Raji (cell line): ENCODE results near the gene SLC36A2.

ENCODE experiments used
- POLR2A ChIP-seq: IDR thresholded peaks from 2 replicates; pipeline ENCODE4 v1.6.1; 2011; ENCODE audit warnings: low read depth, low read length, control low read depth; ENCODE audit not compliant: insufficient read depth

The SLC36A2 gene

DNA sequence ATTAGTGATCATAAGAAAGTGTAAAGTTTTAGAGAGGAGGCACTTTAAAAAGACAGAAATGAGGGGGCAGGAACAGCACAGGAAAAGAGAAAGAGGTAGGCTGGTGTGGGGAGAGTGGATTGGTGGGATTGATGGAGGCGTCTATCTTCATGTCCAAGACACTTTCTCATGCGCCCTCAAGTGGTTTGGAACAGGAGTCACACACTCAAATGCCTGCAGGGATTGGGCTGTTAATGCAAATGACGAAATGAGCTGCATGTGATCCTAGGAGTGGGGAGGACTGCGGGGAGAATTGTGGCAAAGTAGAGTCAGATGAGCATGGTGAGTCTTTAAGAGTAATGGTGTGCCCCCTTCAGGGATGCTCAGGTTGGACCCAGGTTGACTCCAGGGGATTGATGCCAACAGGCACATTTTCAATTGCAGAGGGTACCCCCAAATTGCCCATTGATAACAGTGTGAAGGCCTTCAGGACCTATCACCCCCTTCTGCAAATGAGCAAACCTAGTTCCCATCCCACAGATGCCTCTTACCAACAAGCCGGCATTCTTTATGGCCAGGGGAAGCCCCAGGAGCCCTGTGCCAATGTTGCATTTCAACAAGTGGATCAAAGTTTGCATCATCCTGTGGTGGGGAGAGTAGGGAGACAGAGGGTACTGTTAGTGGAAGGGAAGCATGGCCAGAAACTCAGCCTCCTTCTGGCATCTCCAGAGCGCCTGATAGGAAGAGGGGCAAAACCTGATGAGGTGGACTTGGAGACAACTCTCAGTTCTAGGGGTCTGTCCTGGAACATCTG, 49.1 kb downstream of the SLC36A2 start:
- no peak for TF ChIP-seq POLR2A

DNA sequence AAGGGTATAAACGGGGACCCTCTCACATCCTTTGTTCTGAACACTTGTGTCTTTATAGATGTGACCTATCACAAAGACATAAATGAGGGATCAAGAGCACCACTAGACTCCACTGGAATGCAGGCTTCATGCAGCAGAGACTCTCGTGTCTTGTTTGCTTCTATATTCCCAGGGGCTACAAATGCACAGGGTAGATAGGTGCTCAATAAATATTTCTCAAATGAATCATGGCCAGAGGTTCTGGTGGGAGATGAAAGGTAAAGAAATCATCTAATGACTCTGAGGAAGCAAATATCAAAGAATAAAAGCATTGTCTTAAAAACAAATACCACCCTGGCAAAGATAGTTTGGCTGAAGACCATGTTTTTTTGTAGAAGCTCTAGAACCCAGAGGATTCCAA, 50.4 kb downstream of the SLC36A2 start:
- no peak for TF ChIP-seq POLR2A

DNA sequence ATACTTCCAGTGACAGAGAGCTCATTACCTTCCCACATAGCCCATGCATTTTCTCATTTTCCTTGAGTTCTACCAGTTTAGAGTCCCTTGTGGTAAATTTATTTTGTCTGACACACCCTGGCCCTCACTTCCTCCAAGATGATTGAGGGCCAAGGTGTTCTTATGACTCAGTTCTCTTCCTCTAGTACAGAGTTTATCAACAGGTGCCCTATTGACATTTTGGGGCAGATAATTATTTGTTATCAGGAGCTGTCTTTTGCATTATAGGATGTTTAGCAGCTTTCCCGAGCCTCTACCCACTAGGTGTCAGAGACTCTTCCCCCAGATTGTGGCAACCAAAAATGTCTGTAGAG, 50.9 kb downstream of the SLC36A2 start:
- TF ChIP-seq POLR2A: no peak

DNA sequence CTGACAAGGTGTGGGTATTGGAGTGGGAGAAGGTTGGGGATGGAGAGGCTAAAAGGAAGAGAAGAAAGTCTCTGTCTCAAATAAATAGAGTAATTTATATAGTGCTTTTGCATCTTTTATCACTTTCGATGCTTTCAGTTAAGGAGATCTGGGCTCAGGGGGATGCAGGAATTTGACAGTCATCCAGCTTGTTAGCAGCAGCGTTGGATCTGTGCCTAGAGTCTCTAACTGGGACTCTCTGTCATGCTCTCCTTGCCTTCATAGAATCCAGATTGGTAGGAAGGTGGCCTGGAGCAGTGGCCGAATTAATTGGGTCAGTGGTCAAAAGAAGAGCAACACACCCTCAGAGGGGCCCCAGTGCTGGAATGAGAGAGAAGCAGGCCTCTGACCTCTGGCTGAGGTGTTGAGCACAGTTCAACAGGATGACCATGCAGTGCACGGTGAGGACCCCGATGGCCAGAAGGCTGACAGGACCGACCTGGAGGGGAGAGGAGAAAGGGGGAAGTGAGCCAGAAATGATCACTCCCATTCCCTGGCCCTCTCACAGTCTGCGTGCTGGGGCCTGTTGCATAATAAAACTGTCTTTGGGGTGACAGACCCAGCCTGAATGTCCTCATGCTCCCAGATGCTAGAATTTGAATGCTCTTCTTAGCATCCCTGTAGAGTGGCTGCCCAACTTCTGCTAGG, 51.4 kb downstream of the SLC36A2 start:
- TF ChIP-seq POLR2A: no peak

DNA sequence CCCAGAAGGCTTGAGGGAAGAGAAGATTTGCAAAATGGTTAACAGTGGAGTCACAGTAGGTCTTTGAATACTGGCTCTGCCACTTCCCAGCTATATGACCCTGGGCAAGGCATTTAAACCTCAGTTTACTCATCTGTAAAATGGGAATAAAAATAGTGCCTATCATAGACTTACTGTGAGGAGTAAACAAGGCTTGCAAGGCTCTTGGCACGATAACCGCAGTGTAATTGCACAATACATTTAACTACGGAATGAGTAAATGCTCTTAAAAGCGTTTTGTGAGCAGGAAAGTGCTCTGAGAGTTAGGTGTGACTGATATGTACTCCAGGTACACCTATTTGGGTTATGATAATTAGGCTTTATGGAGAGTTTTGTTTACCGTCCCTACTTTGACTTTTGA, 52.2 kb downstream of the SLC36A2 start:
- TF ChIP-seq POLR2A: no peak

DNA sequence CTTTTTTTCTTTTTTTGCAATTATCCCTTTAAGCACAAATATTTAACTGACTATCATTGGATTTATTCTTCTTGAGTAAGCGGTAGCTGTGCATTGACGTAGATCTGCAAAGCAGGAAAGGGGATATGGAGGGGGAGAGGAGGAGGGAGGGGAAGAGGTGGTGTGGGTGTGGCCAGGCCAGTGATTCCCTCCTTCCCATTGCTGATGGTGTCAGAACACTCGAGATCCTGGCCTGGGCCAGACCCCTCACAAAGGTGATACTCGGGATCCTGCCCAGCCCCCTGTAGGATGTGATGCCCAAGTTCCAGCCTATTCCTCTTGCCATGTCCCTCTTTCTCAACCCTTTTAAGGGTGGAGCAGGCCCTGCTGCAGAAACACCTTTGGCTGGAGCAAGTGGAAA, 53.7 kb downstream of the SLC36A2 start:
- TF ChIP-seq POLR2A: no peak

DNA sequence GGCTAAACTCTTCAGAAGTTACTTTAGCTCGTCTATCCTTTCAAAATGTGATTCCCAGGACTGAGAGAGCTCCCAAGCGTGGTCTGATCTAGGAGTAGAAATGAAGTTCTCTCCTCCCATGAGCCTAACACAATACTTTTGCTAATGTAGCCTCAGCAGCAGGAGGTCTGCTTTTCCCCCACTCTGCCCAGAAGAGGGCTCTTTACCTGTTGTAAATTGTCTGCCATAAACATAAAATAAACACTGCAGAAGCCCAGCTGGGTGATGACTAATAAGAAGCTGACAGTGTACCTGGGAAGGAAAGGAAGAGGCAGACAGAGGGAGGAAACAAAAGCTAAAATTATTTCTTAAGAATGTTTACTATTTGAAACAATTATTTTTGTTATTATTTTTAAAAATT, 59.2 kb downstream of the SLC36A2 start:
- no peak for TF ChIP-seq POLR2A

DNA sequence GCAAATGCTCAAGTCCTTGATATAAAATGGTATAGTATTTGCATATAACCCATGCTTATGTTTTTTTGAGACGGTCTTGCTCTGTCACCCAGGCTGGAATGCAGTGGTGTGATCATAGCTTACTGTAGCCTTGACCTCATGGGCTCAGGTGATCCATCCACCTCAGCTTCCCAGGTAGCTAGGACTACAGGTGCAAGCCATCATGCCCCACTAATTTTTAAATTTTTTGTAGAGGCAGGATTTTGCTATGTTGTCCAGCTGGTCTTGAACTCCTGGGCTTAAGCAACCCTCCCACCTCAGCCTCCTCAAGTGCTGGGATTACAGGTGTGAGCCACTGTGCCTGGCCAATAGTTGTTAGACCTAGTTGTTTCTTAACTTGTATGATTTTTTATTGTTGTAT, 61.1 kb downstream of the SLC36A2 start:
- TF ChIP-seq POLR2A: no peak

DNA sequence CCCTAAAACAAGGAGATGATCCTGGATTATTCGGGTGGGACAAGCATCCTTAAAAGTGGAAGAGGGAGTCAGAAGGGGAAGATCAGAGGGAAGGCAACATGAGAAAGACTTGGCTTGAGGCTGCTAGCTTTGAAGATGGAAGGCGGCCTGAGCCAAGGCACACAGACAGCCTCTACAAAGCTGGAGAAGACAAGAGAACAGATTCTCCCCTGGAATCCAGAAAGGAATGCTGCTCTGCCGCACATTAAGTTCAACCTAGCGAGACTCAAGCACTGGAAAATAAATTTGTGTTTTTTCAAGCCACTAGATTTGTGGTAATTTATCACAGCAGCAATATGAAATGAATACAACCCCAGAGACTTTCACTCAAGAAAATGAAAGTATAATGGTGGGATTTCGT, 61.7 kb downstream of the SLC36A2 start:
- TF ChIP-seq POLR2A: no peak

DNA sequence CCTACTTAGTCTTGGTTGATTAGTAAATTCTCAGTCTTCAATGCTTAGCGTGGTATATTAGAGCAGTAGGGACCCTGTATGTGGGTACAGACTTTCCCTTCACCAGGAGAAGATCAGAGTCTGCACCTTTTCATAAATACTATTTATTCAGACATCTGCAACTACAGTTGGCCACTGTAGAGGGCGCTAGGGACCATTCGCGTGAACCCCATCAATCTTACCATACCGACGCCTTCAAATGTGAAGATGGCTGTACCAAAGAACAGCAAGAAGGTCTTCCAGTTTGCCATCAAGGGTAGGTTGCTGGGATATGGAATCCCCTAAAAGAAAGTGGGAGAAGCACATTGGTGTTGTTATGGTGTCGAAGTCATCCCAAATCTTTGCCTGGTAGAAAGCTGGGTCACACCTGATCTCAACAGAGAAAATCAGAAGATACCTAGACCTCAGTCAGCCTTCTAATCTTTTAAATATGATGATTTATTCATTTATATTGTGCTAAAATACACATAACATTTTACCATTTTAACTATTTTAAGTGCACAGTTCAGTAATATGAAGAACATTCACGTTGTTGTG, 62.9 kb downstream of the SLC36A2 start:
- no peak for TF ChIP-seq POLR2A

DNA sequence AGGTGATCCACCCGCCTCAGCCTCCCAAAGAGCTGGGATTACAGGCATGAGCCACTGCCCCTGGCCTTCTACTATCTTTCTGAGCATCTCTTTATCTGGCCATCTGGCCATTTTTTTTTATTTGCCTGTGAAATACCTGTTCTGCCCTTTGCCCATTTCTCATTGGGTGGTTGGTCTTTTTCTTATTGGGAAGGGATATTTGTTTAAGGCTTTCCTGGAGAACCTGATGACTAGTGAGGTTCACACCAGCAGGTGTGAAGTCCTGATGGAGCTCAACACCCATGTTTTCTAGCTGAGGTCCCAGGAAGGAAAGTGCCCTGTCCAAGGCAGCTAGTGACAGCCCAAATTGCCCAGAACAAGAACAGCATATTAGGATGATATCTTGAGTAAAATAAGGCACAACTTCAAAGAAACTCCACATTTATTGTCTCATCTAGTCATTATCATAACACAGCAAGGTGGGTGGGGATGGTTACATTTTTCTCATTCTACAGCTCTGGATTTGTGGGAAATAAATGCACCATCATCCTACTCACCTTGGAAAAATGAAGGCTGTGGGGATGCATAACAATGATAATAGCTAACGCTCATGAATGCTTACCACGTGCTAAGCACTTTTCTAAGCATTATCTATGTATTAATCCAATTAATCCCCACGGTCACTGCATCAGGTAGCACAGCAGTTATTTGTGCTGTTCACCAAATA, 64.1 kb downstream of the SLC36A2 start:
- no peak for TF ChIP-seq POLR2A

DNA sequence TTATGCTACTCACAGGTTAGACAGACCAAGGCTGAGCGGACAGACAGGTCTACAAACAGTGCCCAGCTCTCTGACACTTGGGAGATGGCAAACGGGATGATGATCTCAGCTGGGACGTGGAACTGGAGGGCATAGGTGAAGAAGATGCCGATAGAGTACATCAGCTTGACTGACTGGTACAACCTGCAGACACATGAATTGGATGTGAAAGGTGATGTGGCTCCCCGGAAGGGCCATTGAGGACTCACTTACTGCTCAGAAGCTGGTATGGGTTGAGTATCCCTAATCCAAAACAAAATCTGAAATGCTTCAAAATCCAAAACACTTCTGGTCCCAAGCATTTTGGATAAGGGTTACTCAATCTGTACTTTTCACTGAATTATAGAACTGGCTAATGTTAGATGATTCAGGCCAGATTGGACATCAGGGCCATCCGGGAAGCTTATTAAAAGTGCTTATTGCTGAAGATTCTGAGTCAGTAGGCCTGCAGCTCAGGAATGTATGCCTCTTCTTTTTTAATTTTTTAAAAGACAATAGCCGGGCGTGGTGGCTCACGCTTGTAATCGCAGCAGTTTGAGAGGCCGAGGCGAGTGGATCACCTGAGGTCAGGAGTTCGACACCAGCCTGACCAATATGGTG, 66.2 kb downstream of the SLC36A2 start:
- no peak for TF ChIP-seq POLR2A

DNA sequence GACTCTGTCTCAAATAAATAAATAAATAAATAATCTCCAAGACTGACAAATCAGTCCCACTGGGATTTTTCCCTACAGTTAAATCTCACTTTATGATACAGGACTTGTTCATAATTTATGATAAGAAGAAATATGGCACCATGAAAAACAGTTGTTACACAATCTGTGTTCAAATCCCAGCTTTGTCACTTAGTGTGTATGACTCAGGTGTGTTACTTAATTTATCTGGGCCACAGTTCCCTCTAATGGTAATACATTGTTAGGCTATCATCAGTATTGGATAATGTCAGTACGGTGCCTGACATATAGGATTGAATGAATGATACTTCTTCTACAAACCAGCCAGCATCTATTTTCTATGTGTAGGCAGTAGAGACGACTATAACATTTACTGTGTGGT, 66.9 kb downstream of the SLC36A2 start:
- TF ChIP-seq POLR2A: no peak

DNA sequence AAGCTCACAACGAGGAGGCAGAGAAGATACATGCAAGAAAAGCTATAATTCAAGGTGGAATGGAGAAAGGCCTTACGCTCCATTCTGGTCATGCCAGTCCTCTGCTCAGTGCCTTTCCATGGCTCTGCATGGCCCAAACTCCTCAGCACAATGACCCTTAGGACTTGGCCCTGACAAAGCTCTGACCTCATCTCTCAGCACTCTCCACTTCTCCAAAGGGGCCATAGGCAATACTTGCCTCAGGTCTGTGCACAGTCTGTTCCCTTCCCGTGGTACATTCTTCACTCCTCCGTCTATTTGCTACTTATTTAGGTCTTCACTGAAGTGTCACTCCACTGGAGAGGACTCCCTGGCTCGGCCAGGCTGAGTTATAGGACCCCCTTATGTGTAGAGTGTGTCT, 68.5 kb downstream of the SLC36A2 start:
- TF ChIP-seq POLR2A: no peak

DNA sequence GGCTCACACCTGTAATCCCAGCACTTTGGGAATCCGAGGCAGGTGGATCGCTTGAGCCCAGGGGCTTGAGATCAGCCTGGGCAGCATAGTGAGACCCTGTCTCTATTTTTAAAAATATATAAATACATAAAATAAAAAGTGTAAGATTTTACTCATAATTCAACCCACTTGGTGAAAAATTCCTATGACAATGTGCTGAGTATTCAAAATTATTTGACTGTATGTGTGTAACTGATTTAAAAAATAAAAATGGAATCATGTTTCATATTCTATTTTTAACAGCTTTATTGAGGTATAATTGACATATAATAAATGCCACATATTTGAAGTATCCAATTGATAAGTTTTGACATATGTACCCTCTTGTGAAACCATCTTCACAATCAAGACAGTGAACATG, 71.6 kb downstream of the SLC36A2 start:
- TF ChIP-seq POLR2A: no peak
